ENCODE measurements around the gene TPO.

Gene TPO

GRCh38 chr2:1413156-1413710, at the start of gene TPO:
TPO (plus strand) TSS chr2:1413463; CDS start chr2:1414409, 946 bp downstream.
- no peak for DNase-seq (ENCODE audit: low spot score)
- no peak for TF ChIP-seq CTCF (IDR thresholded peaks at IDR 0.05; ENCODE audit: borderline replicate concordance, control extremely low read depth, extremely low read depth, insufficient read depth, missing control alignments)
- in situ Hi-C loops (cut with MboI; ENCODE audit: low sequenced_read_pairs, unreplicated experiment) = no loop called here

GRCh38 chr2:1366546-1367134, 46.6 kb upstream of the TPO start:
- in situ Hi-C loops (cut with MboI; ENCODE audit: low sequenced_read_pairs, unreplicated experiment) = no loop called here
- no peak for TF ChIP-seq CTCF (IDR thresholded peaks at IDR 0.05; ENCODE audit: borderline replicate concordance, control extremely low read depth, extremely low read depth, insufficient read depth, missing control alignments)
- no peak for DNase-seq (ENCODE audit: low spot score)

DNA sequence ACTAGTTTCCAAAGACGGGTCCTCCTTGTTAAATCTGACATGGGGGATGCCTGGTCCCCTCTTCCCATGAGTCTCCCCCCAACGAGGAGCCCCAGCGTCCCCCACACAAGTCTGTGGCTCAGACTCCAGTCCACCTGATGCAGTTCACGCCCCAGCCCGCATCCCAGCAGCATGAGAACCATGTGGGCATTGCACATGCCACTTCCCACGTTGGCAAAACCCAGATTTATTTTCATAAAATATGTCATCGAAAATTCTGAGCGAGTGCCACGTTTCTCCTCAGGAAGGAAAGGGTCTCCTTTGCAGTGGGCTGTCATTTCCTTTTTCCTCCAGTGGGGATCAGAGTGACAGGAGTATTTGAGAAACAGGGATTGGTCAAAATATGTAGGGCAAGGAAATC, 45.7 kb upstream of the TPO start:
- TF ChIP-seq CTCF (IDR thresholded peaks at IDR 0.05; ENCODE audit: borderline replicate concordance, control extremely low read depth, extremely low read depth, insufficient read depth, missing control alignments) = no peak
- in situ Hi-C loops (cut with MboI; ENCODE audit: low sequenced_read_pairs, unreplicated experiment) = no loop called here
- DNase-seq (ENCODE audit: low spot score) = no peak

- in situ Hi-C loops (cut with MboI; ENCODE audit: low sequenced_read_pairs, unreplicated experiment) = no loop called here
- TF ChIP-seq CTCF (IDR thresholded peaks at IDR 0.05; ENCODE audit: borderline replicate concordance, control extremely low read depth, extremely low read depth, insufficient read depth, missing control alignments) = no peak
- DNase-seq (ENCODE audit: low spot score) = no peak
These were observed 43.4 kb upstream of the TPO start for GRCh38 chr2:1369905-1370304.

DNA sequence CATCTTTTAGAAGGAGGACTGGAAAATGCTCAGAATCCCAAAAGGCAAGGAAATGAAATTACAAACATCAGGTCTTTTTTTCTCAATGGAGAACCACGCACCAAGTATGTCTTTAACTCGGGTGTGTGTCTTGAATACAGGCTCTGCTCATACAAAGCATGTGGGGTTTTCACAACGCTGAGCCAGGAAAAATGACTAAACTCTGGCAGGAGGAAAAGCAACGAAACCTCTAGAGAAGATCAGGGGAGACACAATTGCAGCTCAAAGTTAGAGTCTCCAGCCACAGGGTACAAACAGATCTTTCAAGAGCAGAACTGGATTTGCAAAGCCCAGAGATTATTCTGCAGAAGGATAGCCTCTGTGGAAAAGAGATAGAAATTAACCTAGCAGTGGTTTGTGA, 42.8 kb upstream of the TPO start:
- no peak for DNase-seq (ENCODE audit: low spot score)
- in situ Hi-C loops (cut with MboI; ENCODE audit: low sequenced_read_pairs, unreplicated experiment) = no loop called here
- no peak for TF ChIP-seq CTCF (IDR thresholded peaks at IDR 0.05; ENCODE audit: borderline replicate concordance, control extremely low read depth, extremely low read depth, insufficient read depth, missing control alignments)

DNA sequence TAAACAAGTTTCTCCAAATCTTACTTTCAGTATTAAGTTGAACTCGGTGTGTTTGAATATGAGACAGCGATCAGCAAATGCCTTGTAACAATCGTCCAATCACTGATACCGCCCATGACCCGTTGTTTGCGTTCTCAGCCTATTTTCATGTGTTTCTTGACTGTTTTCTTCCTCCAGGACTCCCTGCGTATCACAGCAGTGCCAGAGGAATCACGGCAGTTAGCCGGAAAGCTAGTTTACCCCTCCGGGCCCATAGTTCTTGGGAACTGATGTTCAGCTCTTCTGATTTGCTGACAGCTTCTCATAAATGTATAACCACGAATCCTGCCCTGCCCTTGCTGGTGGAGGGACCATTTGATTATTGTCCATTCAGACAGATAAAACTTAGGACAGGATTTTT, 42.2 kb upstream of the TPO start:
- no peak for TF ChIP-seq CTCF (IDR thresholded peaks at IDR 0.05; ENCODE audit: borderline replicate concordance, control extremely low read depth, extremely low read depth, insufficient read depth, missing control alignments)
- DNase-seq (ENCODE audit: low spot score) = no peak
- in situ Hi-C loops (cut with MboI; ENCODE audit: low sequenced_read_pairs, unreplicated experiment) = no loop called here

All from GM13976 (cell line).